Coronary artery (tissue), 2 donors: ENCODE data around the gene REPIN1.

Experiments
- DNase-seq: peaks from one replicate; pipeline ENCODE4 v3.0.0-alpha.2; 2017; ENCODE audit warnings: low spot score
- H3K27ac ChIP-seq, 2 donors: fragments of 200-600 bp; sonication (generic); one replicate each; pipeline ENCODE4 v1.5.1; 2016 to 2019
- H3K4me3 ChIP-seq: fragments of 200-600 bp; sonication (generic); 2 replicates; pipeline ENCODE4 v1.5.1; 2016; ENCODE audit warnings: mild to moderate bottlenecking, moderate library complexity
- CTCF ChIP-seq: fragments of 200-600 bp; sonication (generic); IDR thresholded peaks from one replicate; pipeline ENCODE4 v1.5.1; 2019; ENCODE audit warnings: antibody characterized with exemption

Gene REPIN1

GRCh38 chr7:150342121-150342408, 26.6 kb upstream of the REPIN1 start:
- DNase-seq, result no peak
- Histone ChIP-seq H3K27ac (peak overlapping the region in 1 of 2 donors; percentile 87), H3K4me3 (peak overlapping the region; percentile 86)
- TF ChIP-seq CTCF, result no peak

GRCh38 chr7:150343225-150343624, 25.4 kb upstream of the REPIN1 start:
- Histone ChIP-seq H3K4me3 (no peak overlapping the region), H3K27ac (no peak overlapping the region)
- TF ChIP-seq CTCF, result no peak
- no peak for DNase-seq

- no peak overlapping the region for H3K4me3 ChIP-seq
- no peak for TF ChIP-seq CTCF
- no peak overlapping the region for H3K27ac ChIP-seq
- no peak for DNase-seq
Measured at GRCh38 chr7:150344299-150344698, 24.3 kb upstream of the REPIN1 start.

- no peak for TF ChIP-seq CTCF
- DNase-seq, result no peak
- Histone ChIP-seq H3K27ac (no peak overlapping the region), H3K4me3 (no peak overlapping the region)
Measured at GRCh38 chr7:150345012-150345411, 23.6 kb upstream of the REPIN1 start.

- no peak for DNase-seq
- H3K27ac ChIP-seq, result no peak overlapping the region
- TF ChIP-seq CTCF, result no peak
- H3K4me3 ChIP-seq, result no peak overlapping the region
Measured at GRCh38 chr7:150346922-150347321, 21.7 kb upstream of the REPIN1 start.

GRCh38 chr7:150351587-150352194, 16.9 kb upstream of the REPIN1 start:
- no peak overlapping the region for H3K27ac ChIP-seq
- DNase-seq, result no peak
- TF ChIP-seq CTCF, result no peak
- no peak overlapping the region for H3K4me3 ChIP-seq

- Histone ChIP-seq H3K4me3 (no peak overlapping the region), H3K27ac (no peak overlapping the region)
- no peak for DNase-seq
Measured at GRCh38 chr7:150355666-150356059, 13.0 kb upstream of the REPIN1 start.

More at GRCh38 chr7:150355666-150356059, 13.0 kb upstream of the REPIN1 start:
- TF ChIP-seq CTCF, result no peak
